GM19372 (cell line): ENCODE measurements around the gene C22orf42.
"Not testable (repeated sequence)": the region's sequence is repeated elsewhere in the genome, so short reads cannot be mapped to it uniquely, and the experiment has no call there.

ENCODE experiments used
- ATAC-seq: cut with Tn5 transposase; IDR thresholded peaks from one replicate; pipeline ENCODE4 v1.9.1; 2021; ENCODE audit warnings: mild to moderate bottlenecking, low read depth, moderate library complexity; ENCODE audit not compliant: unreplicated experiment

Gene C22orf42, protein sequence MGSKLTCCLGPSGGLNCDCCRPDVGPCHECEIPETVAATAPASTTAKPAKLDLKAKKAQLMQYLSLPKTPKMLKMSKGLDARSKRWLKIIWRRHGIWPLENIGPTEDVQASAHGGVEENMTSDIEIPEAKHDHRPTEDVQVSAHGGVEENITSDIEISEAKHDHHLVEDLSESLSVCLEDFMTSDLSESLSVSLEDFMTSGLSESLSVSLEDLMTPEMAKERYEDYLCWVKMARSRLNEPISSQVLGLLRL

DNA sequence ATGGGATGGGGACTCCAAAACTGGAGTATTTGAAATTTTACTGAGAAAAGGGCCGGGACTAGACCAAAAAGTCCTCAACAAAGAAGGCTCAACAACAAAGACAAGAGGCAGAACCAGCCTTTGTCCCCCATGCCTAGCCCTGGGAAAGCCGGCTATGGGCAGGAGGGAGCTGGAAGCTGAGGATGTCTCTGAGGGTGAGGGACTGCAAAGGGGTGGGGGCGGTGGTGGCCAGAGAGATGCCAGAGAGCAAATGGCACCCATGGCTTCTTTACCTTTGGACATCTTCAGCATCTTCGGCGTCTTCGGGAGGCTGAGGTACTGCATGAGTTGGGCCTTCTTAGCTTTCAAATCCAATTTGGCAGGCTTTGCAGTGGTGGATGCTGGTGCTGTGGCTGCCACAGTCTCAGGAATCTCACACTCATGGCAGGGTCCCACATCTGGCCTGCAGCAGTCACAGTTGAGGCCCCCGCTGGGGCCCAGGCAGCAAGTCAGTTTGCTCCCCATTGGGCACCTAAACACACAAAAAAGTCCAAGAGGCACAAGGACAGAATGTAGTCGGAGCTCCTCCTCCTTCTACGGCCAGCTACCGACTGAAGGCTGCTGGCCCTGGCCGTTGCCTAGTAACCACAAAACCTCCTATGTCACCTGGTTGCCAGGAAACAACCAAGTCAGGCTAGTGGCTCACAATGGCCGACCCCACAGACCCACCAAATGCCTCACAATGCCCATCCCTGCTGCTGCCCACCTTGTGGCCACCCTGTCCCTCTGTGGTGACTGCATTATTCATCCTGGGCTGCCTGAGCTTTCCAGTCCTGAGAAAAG, at the start of gene C22orf42:
Gene C22orf42 (minus strand): TSS at position 592 of the 822 bp plus-strand sequence. CDS start 88 bp downstream, at position 504.
- no peak for ATAC-seq

DNA sequence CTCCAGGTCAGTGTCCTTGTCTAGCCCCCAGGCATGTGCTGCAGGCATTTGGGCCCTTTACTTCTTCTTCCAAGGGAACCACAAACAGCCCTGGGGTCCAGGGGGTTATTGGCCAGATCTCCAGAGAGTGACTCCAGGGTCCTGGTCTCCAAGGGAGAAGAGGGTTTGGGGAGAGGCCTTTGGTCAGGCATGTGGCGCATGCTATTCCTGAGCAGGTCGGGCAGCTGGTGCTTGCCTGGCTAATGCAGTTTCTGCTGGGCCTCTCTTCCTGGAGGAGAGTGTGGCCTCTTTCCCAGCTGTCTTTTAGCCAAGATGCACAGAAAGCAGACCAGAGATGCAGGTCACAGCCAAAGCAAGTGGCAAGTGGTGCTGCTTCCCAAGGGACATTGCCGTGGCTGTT, 49.6 kb upstream of the C22orf42 start:
- ATAC-seq: no peak

DNA sequence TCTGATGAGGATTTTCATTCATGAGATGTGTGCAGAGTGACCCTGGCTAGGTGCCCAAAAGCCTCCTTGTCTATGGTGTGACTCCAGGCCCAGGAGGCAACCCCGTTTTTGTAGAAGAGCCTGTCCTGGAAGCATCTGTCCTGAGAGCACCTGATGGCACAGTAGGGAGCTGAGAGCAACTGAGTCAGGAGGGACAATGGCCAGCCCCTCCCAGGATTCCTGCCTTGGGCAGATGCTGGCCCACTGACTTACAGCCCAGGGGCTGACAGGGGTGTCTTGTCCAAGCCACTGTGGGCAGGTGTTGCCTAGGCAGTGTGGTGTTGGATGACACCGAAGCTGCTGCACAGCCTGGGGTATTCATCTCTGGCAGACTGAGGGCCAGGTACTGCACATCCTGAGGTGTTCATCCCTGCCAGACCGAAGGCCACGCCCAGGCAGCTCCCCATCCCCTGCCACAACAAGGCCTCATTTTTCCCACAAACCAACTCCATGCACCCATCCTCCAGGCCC, 48.9 kb upstream of the C22orf42 start:
- no peak for ATAC-seq

DNA sequence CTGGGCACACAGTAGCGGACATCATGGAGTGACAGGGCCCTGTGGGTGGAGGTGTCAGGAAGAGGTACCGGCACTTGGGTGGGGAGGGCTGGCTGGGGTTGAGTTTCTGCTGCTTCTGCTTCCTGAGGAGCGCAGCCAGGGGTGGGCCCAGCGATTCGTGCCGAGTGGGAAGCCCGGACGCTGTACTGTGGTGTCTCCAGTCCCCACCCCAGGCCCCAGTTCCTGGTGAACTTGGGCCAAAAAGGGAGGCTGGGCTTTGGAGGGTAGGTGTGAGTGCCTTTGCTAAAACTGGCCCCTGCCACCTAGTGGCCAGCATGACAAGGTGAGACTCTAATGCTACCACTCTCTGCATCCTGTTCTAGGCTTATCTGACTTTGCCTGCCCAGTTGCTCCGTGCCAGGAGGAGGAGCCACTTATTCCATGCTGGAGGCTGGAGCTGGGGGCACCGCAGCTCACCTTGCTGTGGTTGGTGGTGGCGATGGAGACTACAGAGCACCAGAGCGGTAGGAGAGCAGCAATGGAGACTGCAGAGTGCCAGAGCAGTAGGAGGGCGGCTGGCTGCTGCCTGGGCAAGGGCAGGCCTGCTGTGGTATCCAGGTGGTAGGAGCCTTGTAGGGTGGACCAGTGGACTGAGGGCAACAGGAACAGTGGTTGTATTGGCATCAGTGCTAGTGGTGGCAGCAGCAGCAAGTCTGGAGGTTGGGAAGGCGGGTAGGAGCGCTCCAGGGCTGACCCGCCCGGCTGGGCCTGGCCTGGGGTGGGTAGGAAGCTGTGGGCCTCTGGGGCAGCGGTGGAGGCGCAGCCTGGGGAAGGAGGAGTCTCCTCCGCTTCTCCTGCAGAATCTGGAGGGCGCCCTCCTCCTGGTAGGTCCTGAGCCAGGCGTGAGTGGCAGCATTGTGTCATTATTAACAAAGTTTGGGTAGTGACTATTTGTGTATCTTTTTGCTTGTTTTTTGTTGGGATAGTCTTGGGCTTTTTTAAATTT, 48.0 kb upstream of the C22orf42 start:
- no peak for ATAC-seq

DNA sequence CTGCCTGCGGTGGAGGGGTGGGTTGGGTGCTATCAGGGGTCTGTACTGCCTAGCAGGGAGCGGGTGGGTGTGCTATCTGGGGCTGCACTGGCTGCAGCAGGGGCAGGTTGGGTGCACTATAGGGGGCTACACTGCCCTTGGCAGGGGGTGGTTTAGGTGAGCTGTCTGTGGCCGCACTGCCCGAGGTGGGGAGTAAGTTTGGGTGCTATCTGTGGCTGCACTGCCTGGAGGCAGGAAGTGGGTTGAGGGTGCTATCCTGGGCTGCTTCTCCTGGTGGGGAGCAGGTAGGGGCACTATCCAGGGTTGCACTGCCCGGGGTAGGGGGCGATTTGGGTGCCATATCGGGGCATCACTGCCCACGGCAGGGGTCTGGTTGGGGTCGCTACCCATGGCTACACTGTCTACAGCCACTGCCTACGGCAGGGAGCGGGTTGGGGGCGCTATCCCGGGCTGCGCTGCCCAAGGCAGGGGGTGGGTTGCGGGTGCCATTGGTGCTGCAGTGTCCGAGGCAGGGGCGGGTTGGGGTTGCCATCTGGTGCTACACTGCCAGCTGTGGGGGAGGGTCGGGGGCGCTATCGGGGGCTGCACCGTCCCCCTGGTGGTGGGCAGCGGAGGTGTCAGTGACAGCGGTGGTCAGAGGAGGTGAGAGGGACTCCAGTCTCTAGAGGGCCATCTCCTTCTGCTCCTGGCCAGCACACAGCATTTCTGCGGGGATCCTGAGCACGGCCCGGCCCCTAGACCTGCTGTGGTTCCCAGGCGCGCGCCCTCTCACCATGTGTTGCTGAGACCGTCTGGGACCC, 47.1 kb upstream of the C22orf42 start:
- ATAC-seq: no peak

DNA sequence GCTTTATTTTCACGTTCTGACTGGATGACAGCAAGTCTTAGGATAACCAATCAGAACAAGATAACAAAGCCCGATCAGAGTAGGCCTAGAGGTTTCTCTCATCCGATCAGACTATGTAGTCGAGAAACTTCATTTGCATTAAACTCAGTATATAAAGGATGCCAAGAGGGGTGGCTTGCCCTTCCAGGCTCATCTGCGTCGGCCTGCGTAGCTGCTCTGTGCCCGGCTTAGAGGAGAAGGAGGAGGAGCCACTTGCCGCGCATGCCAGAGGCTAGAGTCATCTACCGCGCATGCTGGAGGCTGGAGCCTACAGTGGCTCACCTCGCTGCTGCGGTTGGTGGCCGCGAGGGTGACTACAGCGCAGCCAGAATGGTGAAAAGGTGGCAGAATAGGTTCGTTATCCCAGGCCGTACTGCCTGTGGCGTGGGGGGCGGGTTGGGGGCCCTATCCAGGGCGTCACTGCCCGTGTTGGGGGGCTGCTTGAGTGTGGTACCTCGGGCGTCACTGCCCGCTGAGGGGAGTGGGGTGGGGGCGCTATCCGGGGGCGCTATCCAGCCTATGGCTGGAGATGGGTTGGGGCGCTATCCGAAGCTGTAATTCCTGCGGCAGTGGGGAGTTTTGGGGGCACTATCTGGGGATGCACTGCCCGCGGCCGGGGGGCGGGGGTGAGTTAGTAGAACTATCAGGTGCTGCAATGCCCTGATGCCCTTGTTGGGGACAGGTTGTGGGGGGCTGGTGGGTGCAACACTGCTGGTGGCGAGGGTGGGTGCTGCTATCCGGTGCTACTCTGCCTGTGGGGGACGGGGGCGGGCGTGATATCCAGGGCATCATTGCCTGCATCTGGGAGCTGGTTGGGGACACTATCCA, 46.0 kb upstream of the C22orf42 start, which contains the start of gene RFPL2:
Gene RFPL2 (minus strand): TSS at position 218 of the 867 bp plus-strand sequence. CDS start 2,622 bp downstream, outside the sequence.
- no peak for ATAC-seq

DNA sequence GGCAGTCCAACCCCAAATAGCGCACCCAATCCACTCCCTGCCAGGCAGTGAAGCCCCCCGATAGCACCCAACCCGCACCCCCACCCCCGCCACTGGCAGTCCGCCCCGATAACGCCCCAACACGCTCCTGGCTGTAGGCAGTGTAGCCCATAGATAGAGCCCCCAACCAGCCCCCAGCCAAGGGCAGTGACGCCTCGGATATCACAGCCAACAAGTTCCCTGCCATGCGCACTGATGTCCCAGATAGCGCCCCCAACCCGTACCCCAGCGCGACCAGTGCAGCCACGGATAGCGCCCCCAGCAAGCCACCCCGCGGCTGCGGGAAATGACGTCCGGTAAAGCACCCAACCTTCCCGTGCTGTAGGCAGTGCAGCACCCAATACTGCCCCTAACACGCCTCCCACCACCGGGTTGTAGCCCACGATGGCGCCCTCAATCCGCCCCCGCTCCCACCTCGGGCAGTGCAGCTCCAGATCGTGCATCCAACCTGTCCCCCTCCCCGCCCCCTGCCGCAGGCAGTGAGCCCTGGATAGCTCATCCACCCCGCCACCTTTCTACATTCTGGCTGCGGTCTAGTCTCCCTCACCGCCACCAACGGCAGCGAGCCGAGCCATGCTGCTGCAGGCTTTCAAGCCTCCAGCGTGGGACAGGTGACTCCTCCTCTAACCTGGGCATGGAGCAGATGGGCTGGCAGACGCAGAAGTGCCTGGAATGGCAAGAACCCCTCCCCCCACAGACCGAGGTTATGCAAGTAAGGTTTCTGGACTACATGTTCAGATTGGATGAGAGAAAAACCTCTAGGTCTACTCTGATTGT, 45.1 kb upstream of the C22orf42 start:
- ATAC-seq: no peak

DNA sequence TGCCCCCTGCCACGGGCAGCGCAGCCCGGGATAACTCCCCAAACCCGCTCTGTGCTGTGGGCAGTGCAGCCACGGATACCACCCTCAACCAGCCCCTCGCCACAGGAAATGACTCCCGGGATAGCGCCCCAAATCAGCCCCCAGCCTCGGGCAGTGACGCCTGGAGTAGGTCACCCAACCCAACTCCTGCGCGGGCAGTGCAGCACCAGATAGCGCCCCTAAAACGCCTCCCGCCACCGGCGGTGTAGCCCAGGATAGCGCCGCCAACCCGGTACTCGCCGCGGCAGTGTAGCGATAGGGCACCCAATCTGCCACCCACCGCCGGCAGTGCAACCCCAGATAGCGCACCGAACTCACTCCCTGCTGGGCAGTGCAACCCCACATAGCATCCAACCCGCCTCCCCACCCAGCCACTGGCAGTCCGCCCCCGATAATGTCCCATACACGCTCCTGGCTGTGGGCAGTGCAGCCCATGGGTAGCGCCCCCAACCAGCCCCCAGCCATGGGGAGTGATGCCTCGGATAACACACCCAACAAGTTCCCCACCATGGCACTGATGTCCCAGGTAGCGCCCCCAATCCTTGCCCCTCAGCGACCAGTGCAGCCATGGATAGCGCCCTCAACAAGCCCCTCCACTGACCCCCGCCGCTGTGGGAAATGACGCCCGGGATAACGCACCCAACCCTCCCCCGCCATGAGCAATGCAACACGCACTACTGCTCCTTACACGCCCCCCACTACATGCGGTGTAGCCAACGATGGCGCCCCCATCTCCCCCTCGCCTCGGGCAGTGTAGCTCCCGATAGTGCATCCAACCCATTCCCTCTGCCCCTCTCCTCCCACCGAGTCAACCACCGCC, 44.3 kb upstream of the C22orf42 start:
- no peak for ATAC-seq

DNA sequence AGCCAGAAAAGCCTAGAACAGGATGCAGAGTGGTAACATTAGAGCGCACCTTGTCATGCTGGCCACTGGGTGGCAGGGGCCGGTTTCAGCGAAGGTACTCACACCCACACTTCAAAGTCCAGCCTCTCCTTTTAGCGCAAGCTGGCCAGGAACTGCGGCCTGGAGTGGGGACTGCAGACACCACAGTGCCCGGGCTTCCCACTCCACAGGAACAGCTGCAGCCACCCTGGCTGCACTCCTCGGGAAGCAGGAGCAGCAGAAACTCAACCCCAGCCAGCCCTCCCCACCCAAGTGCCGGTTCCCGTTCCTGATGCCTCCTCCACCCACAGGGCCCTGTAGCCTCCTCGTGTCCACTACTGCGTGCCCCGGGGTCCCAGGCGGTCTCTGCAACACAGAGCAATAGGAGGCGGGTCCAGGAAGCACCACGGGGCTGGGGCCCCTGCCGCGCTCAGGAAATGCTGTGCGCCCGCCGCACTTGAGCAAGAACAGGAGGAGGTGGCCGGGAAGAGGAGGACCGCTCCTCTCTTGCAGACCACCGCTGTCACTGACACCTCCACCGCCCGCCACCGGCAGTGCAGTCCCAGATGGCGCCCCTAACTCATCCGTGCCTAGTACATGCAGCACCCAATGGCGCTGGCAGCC, 43.6 kb upstream of the C22orf42 start:
- ATAC-seq: no peak

DNA sequence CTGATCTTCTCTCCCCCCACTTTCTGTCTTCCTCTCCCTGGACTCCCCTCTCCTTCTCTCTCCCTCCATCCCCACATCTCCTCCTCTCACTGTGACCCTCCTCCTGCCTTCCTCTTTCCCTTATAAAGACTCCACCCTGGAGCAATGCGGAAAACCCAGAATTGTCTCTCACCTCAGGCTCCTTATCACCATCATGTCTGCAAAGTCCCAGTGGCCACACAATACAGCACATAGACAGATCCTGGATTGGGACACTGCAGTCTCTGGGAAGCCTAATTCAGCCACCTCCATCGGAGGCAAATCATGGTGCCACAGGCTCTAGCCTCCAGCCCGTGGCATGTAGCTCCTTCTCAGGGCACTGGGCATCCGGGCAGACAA, 43.0 kb upstream of the C22orf42 start:
- no peak for ATAC-seq

DNA sequence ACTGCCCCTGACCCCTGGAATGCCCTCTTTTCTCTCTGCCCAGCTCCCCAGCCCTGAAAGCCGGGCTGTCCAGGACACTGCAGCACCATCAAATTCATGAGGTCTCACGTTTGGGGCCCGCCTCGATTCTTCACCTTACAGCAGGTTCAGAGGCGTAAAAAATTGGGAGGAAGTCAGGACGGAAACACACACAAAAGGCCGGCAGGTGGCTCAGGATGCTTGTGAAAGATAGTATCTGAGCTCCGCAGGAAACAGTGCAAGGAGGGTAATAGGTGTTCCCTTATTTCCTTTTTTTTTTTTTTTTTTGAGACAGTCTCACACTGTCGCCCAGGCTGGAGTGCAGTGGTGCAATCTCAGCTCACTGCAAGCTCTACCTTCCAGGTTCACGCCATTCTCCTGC, 41.6 kb upstream of the C22orf42 start:
- ATAC-seq: no peak

DNA sequence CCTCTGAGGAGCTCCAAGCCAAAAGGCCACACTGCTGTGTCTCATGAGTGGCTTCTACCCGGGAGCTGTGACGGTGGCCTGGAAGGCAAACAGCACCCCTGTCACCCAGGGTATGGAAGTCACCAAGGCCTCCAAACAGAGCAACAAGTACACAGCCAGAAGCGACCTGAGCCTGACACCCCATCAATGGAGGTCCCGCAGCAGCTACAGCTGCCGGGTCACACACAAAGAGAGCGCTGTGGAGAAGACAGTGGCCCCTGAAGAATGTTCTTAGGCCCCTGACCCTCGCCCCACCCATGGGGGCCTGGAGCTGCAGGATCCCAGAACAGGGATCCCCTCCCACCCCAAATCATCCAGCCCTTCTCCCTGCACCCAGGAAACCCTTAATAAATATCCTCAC, 40.9 kb upstream of the C22orf42 start:
- no peak for ATAC-seq

DNA sequence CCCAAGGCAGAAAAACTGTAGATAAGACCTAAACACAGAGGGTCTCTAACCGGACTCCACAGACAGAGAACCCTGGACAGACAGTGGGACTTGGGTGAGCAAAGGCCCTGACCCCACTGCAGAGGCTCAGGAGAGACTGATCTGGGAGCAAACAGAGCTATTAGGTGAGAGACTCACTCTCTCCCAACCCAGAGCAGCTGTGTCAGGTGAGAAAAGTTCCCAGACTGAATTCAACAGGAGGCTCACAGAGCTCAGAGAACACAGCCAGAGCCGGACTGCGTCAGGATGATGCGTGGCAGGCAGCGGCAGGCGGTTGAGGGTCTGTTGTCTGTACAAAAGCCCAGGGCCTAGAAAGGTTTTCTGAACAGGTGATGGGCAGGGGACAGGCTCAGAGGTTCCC, 40.2 kb upstream of the C22orf42 start:
- ATAC-seq: no peak

DNA sequence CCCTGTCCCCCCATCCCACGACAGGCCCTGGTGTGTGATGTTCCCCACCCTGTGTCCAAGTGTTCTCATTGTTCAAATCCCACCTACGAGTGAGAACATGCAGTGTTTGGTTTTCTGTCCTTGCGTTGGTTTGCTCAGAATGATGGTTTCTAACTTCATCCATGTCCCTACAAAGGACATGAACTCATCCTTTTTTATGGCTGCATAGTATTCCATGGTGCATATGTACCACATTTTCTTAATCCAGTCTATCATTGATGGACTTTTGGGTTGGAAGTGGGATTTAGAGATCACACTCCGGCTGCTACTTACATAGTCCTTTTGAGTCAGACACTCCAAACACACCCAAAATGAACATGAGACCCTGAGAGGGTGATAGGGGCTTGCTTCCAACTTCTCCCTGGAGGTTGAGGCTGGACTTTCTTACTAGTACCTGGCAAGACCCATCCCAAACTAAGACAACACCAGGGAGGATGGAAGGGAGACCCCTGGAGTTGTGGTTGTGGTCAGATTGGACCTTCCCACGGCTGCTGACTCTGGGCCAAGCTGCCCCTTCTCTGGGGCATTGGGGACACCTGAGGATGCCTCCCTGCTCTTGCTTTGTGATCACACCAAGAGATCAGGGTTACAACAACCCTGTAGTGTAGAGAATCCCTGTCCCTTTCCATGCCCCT, 38.6 kb upstream of the C22orf42 start:
- not testable (repeated sequence) for ATAC-seq

DNA sequence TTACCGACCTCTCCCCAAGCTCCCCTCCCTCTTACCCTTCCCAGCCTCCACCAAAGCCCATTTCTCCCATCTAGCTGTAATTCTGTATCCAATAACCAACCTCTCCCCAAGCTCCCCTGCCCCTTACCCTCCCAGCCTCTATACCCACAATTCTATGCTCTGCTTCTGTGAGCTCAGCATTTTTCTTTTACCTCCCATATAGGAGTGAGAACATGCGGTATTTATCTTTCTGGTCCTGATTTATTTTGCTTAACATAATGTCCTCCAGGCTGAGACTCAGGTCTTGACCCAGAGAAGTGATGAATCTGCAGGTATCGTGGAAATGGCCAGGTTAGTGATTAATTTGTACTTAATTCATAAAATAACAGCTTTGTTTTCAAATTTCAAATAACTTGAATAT, 36.8 kb upstream of the C22orf42 start:
- ATAC-seq: not testable (repeated sequence)

DNA sequence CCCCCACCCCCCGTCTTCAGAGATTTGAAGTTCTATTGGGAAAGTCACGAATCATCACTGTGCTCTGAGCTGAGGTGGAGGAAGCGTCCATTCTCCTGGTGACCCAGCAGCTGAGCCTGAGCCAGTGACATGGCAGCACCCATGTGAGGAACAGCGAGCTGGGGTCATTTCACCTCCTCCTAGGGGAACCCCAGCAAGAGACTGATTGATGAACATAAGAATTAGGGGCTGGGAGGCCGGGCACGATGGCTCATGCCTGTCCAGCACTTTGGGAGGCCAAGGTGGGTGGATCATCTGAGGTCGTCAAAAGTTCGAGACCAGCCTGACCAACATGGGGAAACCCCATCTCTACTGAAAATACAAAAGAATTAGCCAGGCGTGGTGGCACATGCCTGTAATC, 34.2 kb upstream of the C22orf42 start:
- not testable (repeated sequence) for ATAC-seq
